GM12875 (cell line): ENCODE results near the gene CCDC187.
A peak's percentile ranks its signal among the peaks of the same experiment; 100 is the strongest.
"Not testable (repeated sequence)": the region's sequence is repeated elsewhere in the genome, so short reads cannot be mapped to it uniquely, and the experiment has no call there.

ENCODE experiments used
- H3K4me3 ChIP-seq: one replicate; pipeline ENCODE4 v1.5.1; 2011; ENCODE audit warnings: low read depth, low read length, control low read depth
- TF ChIP-seq, protein P1 (sequence below): IDR thresholded peaks from 2 replicates; pipeline ENCODE4 v1.5.1; 2011; ENCODE audit warnings: low read depth, mild to moderate bottlenecking, control low read depth, inconsistent platforms, low read length, moderate library complexity, borderline replicate concordance; ENCODE audit not compliant: insufficient read depth

CCDC187 gene

DNA sequence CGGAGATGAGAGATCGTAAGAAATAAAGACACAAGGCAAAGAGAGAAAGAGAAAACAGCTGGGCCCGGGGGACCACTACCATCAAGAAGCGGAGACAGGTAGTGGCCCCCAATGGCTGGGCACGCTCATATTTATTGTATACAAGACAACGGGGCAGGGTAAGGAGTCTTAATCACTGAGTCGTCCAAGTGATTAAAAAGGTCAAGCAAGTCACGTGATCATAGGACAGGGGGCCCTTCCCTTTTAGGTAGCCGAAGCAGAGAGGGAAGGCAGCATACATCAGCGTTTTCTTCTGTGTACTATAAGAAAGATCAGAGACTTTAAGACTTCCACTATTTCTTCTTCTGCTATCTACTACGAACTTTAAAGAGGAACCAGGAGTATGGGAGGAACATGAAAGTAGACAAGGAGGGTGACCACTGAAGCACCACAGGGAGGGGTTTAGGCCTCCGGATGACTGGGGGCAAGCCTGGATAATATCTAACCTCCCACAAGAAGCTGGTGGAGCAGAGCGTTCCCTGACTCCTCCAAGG lies 33.7 kb downstream of the CCDC187 start:
- H3K4me3 ChIP-seq = no peak overlapping the region
- TF ChIP-seq, protein P1, sequence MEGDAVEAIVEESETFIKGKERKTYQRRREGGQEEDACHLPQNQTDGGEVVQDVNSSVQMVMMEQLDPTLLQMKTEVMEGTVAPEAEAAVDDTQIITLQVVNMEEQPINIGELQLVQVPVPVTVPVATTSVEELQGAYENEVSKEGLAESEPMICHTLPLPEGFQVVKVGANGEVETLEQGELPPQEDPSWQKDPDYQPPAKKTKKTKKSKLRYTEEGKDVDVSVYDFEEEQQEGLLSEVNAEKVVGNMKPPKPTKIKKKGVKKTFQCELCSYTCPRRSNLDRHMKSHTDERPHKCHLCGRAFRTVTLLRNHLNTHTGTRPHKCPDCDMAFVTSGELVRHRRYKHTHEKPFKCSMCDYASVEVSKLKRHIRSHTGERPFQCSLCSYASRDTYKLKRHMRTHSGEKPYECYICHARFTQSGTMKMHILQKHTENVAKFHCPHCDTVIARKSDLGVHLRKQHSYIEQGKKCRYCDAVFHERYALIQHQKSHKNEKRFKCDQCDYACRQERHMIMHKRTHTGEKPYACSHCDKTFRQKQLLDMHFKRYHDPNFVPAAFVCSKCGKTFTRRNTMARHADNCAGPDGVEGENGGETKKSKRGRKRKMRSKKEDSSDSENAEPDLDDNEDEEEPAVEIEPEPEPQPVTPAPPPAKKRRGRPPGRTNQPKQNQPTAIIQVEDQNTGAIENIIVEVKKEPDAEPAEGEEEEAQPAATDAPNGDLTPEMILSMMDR = no peak

DNA sequence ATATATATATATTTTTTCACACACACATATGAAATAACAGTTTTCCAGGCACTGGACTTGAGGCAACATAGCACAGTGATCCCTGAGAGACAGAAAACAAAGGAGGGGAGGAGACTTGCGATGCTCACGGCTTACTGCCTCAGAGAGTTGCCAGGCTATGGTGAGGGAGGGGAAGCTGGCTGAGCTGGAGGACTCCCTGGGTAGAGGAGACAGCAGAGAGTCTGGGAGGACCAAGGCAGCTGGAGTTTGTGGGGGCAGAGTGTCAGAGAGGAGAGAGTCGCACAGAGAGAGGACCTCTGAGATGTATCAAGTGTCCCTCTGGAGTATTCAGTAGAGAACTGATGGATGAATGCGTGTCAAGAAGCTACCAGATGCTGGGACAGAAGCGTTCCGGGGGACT lies 35.2 kb downstream of the CCDC187 start:
- TF ChIP-seq, protein P1 = no peak
- no peak overlapping the region for H3K4me3 ChIP-seq

DNA sequence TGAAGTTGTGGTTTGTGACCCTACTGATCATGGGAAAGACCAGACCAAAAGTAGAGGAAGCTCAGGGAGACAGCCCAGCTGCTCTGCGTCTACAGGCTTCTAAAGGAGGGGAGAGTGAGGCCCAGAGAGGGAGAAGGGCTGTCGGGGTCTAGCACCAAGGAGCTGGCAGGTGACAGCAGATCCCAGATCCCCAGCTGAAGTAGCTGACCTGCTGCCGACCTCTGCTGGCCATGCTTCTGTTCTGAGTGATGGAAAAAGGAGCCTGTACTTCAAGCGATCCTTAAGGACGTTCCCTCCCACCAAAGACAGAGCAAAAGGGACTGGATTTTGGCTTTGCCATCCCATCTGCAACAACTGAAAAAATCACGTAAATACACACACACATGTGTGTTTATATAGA lies 35.6 kb downstream of the CCDC187 start:
- TF ChIP-seq, protein P1 = no peak
- H3K4me3 ChIP-seq = no peak overlapping the region

DNA sequence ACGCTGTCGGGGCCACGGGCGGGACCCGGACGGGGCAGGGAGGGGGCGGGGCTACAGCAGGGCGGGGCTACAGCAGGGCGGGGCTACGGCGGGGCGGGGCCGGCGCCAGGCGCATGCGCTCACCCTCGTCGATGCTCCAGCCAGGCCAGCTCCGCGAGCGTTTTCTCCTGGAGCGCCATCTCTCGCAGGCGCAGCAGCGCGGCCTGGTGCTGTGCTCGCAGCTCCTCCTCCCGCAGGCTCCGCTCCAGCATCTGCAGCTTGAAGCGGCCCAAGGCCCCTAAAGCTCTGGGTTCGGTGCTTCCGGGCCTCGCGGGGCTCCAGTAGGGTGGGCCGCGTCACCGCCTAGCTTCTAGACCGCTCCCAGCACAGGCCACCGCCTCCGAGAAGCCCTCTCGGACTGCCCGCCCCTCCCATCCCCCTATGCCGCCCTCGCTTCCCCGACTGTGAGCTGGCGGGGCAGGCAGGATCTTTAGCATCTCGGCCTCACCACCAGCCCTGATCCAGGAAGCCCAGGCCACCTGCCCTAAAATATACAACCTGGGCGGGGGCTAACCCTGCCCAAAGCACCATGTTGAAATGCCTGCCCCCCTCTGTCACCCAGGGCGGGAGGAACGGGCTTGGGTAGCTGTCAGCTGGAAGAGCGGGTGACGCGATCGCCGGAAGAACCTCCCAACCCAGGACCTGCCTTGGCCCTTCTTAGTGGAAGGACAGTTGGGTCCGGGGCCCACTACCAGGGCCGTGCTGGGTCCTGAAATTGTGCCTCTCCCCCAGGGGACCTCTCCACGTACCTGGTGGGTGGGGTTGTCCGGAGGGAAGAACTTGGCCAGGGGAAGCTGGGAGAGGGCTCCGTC lies 36.4 kb downstream of the CCDC187 start:
- TF ChIP-seq, protein P1 = peak; percentile 25; the same call in 1 of the 2 replicates
- peak overlapping the region; percentile 59 for H3K4me3 ChIP-seq

DNA sequence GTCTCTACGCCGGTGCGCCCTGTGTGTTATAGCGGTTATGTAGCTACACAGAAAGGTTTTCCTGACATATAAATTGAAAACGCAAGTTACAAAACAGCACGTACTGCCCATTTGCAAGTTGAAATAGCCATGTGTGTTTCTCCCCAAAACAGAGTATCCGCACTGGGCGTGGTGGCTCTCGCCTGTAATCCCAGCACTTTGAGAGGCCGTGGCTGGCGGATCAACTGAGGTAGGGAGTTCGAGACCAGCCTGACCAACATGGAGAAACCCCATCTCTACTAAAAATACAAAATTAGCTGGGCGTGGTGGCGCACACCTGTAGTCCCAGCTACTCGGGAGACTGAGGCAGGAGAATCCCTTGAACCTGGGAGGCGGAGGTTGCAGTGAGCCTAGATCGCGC lies 37.3 kb downstream of the CCDC187 start:
- not testable (repeated sequence) for H3K4me3 ChIP-seq

DNA sequence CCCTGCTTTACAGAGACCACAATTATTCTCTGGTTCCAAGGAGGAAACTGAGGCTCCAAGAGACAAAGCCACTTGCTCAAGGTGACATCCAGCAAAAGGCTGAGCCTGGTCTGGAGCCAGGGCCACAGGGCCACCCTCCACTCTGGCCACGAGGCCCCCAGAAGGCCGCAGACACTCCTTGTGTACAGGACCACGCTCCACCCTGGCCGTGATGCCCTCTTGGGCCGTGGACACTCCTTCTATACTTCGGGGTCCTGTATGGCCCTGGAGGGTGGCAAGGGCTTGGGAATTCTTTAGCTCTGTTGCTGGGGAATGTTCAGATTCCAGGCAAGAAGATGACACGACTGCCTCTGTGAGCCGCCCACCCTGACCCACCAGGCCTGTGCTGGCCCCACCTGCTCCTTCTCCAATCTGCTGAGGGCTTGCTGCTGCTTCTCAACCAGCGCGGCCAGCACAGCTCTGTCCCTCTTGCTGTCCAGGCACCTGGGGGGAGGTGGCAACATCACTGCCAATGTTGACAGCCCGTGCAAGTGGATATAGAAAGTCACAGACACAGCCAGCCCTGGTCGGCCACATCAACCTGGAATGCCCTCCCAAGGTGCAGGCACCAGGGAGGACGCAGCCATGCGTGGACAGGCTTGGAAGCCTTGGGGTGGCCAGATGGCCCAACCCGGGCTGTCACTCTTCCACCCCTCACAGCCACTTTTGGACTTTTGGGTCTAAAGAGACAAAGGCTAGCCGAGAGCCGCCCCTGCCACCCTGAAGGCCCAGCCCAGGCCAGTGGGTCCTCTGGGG lies 38.1 kb downstream of the CCDC187 start:
- no peak overlapping the region for H3K4me3 ChIP-seq
- TF ChIP-seq, protein P1 = no peak

DNA sequence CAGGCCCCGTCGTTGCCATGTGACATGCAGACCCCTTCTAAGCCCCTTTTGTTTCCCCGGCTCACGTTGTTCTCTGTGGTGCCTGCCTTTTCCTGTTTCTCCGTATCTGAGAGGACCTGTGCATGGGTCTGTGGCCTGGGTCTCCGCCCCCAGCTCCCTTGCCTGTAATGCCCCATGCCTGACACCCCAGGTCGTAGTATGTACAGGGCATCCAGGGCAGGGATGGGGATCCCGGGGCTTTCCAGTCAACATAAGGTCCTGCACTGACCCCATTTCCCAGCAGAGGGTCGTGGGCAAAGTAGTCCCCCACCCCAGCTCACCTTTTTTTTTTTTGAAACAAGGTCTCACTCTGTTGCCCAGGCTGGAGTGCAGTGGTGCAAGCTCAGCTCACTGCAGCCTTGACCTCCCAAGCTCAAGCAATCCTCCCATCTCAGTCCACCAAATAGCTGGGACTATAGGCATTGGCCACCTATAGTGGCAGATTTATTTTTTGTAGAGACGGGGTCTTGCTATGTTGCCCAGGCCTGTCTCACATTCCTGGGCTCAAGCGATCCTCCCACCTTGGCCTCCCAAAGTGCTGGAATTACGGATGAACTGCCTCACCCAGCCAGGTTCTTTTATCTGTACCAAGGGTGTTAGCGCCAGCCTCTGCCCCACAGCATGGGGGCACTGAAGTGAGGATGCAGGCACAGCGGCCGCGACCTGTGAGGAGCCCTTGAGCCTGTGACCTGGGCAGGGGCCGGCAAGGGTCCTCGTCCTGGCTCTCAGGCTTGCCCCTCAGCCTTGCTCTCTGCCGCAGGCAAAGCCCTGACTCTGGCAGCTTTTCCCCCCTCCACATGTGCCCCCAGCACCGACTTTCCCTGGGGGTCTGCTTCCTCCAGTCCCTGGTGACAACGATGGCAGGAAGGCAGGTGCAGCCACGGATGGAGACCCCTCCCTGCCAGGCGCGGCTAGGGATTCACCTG lies 39.2 kb downstream of the CCDC187 start:
- TF ChIP-seq, protein P1 = no peak
- no peak overlapping the region for H3K4me3 ChIP-seq
